Measurements from ENCODE around the gene CXCL8. TPM values are rescaled to one million over a fixed set of nuclear protein-coding genes. Genes with fewer than 3 reads are reported as not detected.

Gene CXCL8
- total and polyA plus RNA-seq, 9 of the 15 experiments (the other 6 are each of a cell fraction or from before 2014, with no cell fraction given), result 1.6 to 7.7 (median 3.3) TPM

GRCh38 chr4:73704314-73705055 lies 35.9 kb upstream of the CXCL8 start (continued):
- TF ChIP-seq BDP1 (IDR thresholded peaks at IDR 0.05; ENCODE audit: insufficient read depth, insufficient read length), result no peak
- TF ChIP-seq BRD4 (IDR thresholded peaks at IDR 0.05), result peak; percentile 91
- TF ChIP-seq SLC30A9 (CRISPR knock-in tag; IDR thresholded peaks at IDR 0.05), result no peak
- peak; percentile 62; the same call in 1 of the 2 replicates for TF ChIP-seq ZBTB17 (CRISPR knock-in tag; IDR thresholded peaks at IDR 0.05)
- TF ChIP-seq ZNF174 (CRISPR knock-in tag; IDR thresholded peaks at IDR 0.05), result no peak
- peak; percentile 80 for TF ChIP-seq ZNF395 (CRISPR knock-in tag; IDR thresholded peaks at IDR 0.05)
- TF ChIP-seq ZBTB5 (IDR thresholded peaks at IDR 0.05), result no peak
- TF ChIP-seq FOXP4 (CRISPR knock-in tag; IDR thresholded peaks at IDR 0.05; ENCODE audit: borderline replicate concordance), result no peak
- no peak for TF ChIP-seq CLOCK (CRISPR knock-in tag; IDR thresholded peaks at IDR 0.05; ENCODE audit: borderline replicate concordance)
- no peak for TF ChIP-seq SIN3B (IDR thresholded peaks at IDR 0.05; ENCODE audit: low read depth)
- peak; percentile 88 for TF ChIP-seq HMBOX1 (IDR thresholded peaks at IDR 0.05)
- no peak for TF ChIP-seq HMG20A (CRISPR knock-in tag; conservative IDR thresholded peaks at IDR 0.05)
- TF ChIP-seq DPF2 (IDR thresholded peaks at IDR 0.05), result peak; percentile 93
